SK-N-SH treated with all-trans-retinoic acid at 6 μM for 48 hours (cell line): ENCODE data around the gene CUL7.
"Not testable (repeated sequence)": the region's sequence is repeated elsewhere in the genome, so short reads cannot be mapped to it uniquely, and the experiment has no call there.

Experiments used
- ATAC-seq: fragments of 200-7000 bp; cut with Tn5 transposase; 3 replicates; pipeline ENCODE4 v1.9.1; 2020; ENCODE audit warnings: mild to moderate bottlenecking, moderate library complexity
- ARNTL ChIP-seq: fragments of 450-650 bp; formaldehyde crosslinking; IDR thresholded peaks from 2 replicates; pipeline ENCODE4 v1.5.0; 2020; ENCODE audit warnings: low read depth, mild to moderate bottlenecking, moderate library complexity, borderline replicate concordance
- BACH2 ChIP-seq: fragments of 250-450 bp; sonication (Bioruptor Pico); IDR thresholded peaks from 2 replicates; pipeline ENCODE4 v1.9.0; 2021; ENCODE audit warnings: mild to moderate bottlenecking, borderline replicate concordance
- CSDC2 ChIP-seq: fragments of 250-450 bp; sonication (Bioruptor Pico); IDR thresholded peaks from 2 replicates; pipeline ENCODE4 v1.5.0; 2020; ENCODE audit warnings: mild to moderate bottlenecking, moderate library complexity
- CSRNP3 ChIP-seq: fragments of 250-450 bp; sonication (Bioruptor Pico); IDR thresholded peaks from 2 replicates; pipeline ENCODE4 v1.5.1; 2021; ENCODE audit warnings: mild to moderate bottlenecking, moderate library complexity
- ESRRG ChIP-seq: fragments of 250-450 bp; sonication (Bioruptor Pico); IDR thresholded peaks from 2 replicates; pipeline ENCODE4 v1.6.1; 2021; ENCODE audit warnings: mild to moderate bottlenecking
- GLIS3 ChIP-seq: fragments of 250-450 bp; sonication (Bioruptor Pico); IDR thresholded peaks from 2 replicates; pipeline ENCODE4 v1.5.0; 2020; ENCODE audit warnings: mild to moderate bottlenecking, moderate library complexity
- ISL1 ChIP-seq: fragments of 250-450 bp; sonication (Bioruptor Pico); IDR thresholded peaks from 2 replicates; pipeline ENCODE4 v2.1.2; 2022; ENCODE audit warnings: mild to moderate bottlenecking, moderate library complexity
- OSR1 ChIP-seq: fragments of 250-450 bp; sonication (Bioruptor Pico); IDR thresholded peaks from 2 replicates; pipeline ENCODE4 v1.8.0; 2022; ENCODE audit warnings: moderate library complexity, mild to moderate bottlenecking, inconsistent platforms
- POU6F1 ChIP-seq: fragments of 250-450 bp; sonication (Bioruptor Pico); IDR thresholded peaks from 2 replicates; pipeline ENCODE4 v1.8.0; 2021; ENCODE audit warnings: low read depth, mild to moderate bottlenecking, moderate library complexity, borderline replicate concordance
- PPARA ChIP-seq: fragments of 250-450 bp; sonication (Bioruptor Pico); IDR thresholded peaks from 2 replicates; pipeline ENCODE4 v1.5.0; 2020; ENCODE audit warnings: mild to moderate bottlenecking, borderline replicate concordance
- RARB ChIP-seq: fragments of 250-450 bp; sonication (Bioruptor Pico); IDR thresholded peaks from 2 replicates; pipeline ENCODE4 v1.8.0; 2021; ENCODE audit warnings: mild to moderate bottlenecking, moderate library complexity
- SNAI2 ChIP-seq: fragments of 250-450 bp; sonication (Bioruptor Pico); IDR thresholded peaks from 2 replicates; pipeline ENCODE4 v1.5.0; 2020; ENCODE audit warnings: mild to moderate bottlenecking, moderate library complexity
- TCF4 ChIP-seq: fragments of 250-450 bp; sonication (Bioruptor Pico); IDR thresholded peaks from 2 replicates; pipeline ENCODE4 v1.8.0; 2021; ENCODE audit warnings: mild to moderate bottlenecking, moderate library complexity, borderline replicate concordance
- TOX ChIP-seq: fragments of 250-450 bp; sonication (Bioruptor Pico); IDR thresholded peaks from 2 replicates; pipeline ENCODE4 v1.8.0; 2021; ENCODE audit warnings: mild to moderate bottlenecking, moderate library complexity, borderline replicate concordance
- ZC3H10 ChIP-seq: fragments of 250-450 bp; sonication (Bioruptor Pico); IDR thresholded peaks from 2 replicates; pipeline ENCODE4 v1.5.1; 2021; ENCODE audit warnings: mild to moderate bottlenecking, moderate library complexity
- ZFP3 ChIP-seq: fragments of 250-450 bp; sonication (Bioruptor Pico); IDR thresholded peaks from 2 replicates; pipeline ENCODE4 v1.5.0; 2020; ENCODE audit warnings: mild to moderate bottlenecking, moderate library complexity
- ZFP30 ChIP-seq: fragments of 450-650 bp; formaldehyde crosslinking; IDR thresholded peaks from 2 replicates; pipeline ENCODE4 v1.5.0; 2022; ENCODE audit warnings: mild to moderate bottlenecking, moderate library complexity
- ZNF565 ChIP-seq: fragments of 450-650 bp; formaldehyde crosslinking; conservative IDR thresholded peaks from 2 replicates; pipeline ENCODE4 v1.5.0; 2020; ENCODE audit warnings: low read depth, mild to moderate bottlenecking, moderate library complexity
- ZNF70 ChIP-seq: fragments of 450-650 bp; formaldehyde crosslinking; IDR thresholded peaks from 2 replicates; pipeline ENCODE4 v1.5.0; 2020; ENCODE audit warnings: mild to moderate bottlenecking, moderate library complexity
- TF ChIP-seq, protein P1 (sequence below): fragments of 250-450 bp; sonication (Bioruptor Pico); IDR thresholded peaks from 2 replicates; pipeline ENCODE4 v1.5.0; 2020; ENCODE audit warnings: mild to moderate bottlenecking, moderate library complexity
- TF ChIP-seq, protein P2 (sequence below): fragments of 250-450 bp; sonication (Bioruptor Pico); IDR thresholded peaks from 2 replicates; pipeline ENCODE4 v1.8.0; 2020; ENCODE audit warnings: mild to moderate bottlenecking, moderate library complexity, borderline replicate concordance

The CUL7 gene

DNA sequence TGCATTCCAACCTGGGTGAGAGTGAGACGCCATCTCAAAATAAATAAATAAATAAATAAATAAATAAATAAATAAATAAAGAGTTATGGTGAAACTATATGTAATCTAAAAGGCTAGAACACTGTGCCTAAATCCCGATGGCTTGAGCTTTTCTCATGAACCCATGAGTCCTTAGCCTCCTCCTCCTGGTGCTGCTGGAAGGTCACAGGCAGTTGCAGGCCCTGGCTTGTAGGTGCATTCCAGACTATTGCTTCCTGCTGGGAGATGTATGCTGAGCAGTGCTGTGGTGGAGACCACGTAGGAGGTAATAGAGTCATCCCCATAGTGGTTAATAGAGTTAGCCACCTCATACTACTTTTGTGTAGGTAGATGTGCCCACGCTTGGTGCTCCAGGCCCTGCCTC is 35.0 kb upstream of the CUL7 start:
- TF ChIP-seq ZFP3 (no peak), ISL1 (CRISPR knock-in tag) (no peak), TCF4 (CRISPR knock-in tag) (no peak), CSRNP3 (CRISPR knock-in tag) (no peak)
- no peak for ATAC-seq

- no peak for ATAC-seq
- TF ChIP-seq ZNF565 (CRISPR knock-in tag) (no peak), TOX (CRISPR knock-in tag) (no peak), RARB (CRISPR knock-in tag) (no peak), GLIS3 (no peak), ZFP30 (CRISPR knock-in tag) (no peak), BACH2 (CRISPR knock-in tag) (no peak)
- TF ChIP-seq, protein P1, sequence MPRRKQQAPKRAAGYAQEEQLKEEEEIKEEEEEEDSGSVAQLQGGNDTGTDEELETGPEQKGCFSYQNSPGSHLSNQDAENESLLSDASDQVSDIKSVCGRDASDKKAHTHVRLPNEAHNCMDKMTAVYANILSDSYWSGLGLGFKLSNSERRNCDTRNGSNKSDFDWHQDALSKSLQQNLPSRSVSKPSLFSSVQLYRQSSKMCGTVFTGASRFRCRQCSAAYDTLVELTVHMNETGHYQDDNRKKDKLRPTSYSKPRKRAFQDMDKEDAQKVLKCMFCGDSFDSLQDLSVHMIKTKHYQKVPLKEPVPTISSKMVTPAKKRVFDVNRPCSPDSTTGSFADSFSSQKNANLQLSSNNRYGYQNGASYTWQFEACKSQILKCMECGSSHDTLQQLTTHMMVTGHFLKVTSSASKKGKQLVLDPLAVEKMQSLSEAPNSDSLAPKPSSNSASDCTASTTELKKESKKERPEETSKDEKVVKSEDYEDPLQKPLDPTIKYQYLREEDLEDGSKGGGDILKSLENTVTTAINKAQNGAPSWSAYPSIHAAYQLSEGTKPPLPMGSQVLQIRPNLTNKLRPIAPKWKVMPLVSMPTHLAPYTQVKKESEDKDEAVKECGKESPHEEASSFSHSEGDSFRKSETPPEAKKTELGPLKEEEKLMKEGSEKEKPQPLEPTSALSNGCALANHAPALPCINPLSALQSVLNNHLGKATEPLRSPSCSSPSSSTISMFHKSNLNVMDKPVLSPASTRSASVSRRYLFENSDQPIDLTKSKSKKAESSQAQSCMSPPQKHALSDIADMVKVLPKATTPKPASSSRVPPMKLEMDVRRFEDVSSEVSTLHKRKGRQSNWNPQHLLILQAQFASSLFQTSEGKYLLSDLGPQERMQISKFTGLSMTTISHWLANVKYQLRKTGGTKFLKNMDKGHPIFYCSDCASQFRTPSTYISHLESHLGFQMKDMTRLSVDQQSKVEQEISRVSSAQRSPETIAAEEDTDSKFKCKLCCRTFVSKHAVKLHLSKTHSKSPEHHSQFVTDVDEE (CRISPR knock-in tag), result no peak
Observed at GRCh38 chr6:43086022-43086658, 32.5 kb upstream of the CUL7 start.

- no peak for TF ChIP-seq POU6F1 (CRISPR knock-in tag)
- TF ChIP-seq, protein P2, sequence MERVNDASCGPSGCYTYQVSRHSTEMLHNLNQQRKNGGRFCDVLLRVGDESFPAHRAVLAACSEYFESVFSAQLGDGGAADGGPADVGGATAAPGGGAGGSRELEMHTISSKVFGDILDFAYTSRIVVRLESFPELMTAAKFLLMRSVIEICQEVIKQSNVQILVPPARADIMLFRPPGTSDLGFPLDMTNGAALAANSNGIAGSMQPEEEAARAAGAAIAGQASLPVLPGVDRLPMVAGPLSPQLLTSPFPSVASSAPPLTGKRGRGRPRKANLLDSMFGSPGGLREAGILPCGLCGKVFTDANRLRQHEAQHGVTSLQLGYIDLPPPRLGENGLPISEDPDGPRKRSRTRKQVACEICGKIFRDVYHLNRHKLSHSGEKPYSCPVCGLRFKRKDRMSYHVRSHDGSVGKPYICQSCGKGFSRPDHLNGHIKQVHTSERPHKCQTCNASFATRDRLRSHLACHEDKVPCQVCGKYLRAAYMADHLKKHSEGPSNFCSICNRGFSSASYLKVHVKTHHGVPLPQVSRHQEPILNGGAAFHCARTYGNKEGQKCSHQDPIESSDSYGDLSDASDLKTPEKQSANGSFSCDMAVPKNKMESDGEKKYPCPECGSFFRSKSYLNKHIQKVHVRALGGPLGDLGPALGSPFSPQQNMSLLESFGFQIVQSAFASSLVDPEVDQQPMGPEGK (CRISPR knock-in tag), result no peak
- no peak for TF ChIP-seq ZNF70 (CRISPR knock-in tag)
- TF ChIP-seq OSR1 (CRISPR knock-in tag), result no peak
- no peak for TF ChIP-seq PPARA (CRISPR knock-in tag)
- TF ChIP-seq ISL1 (CRISPR knock-in tag), result no peak
- TF ChIP-seq ZFP3, result no peak
- no peak for ATAC-seq
Observed at GRCh38 chr6:43082806-43083655, 29.4 kb upstream of the CUL7 start.

DNA sequence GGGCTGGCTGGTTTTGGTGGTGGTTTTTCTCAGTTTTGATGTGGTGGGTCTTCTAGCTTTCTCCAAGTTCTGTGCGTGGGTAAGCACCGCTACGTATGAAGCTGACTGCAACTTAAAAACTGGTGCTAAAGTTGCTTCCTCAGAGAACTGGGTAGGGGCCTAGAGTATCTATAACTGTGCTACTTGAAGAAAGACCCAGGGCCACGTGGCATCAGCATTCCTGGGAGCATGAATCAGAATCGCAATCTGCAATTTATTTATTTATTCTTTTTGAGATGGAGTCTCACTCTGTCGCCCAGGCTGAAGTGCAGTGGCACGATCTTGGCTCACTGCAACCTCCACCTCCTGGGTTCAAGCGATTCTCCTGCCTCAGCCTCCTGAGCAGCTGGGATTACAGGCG is 28.3 kb upstream of the CUL7 start:
- not testable (repeated sequence) for ATAC-seq

DNA sequence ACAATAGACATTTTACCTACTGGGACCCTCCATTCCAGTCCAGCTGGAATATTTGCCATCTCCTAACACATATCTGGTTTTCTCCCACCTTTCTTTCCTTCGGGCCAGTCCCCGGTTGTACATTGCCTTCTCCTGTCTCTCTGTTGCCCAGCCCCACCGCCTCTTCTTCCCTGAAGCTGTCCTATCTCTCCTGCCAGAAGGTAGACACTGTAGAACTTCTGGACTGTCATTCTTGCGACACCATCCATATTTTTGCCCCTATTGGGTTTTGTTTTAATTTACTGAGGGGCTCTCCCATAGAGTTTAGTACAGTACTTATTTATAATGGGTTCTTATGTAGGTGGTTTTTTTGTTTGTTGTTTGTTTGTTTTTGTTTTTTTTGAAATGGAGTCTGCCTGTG is 27.4 kb upstream of the CUL7 start:
- ATAC-seq, result no peak
- no peak for TF ChIP-seq TCF4 (CRISPR knock-in tag)
- no peak for TF ChIP-seq GLIS3
- no peak for TF ChIP-seq SNAI2 (CRISPR knock-in tag)
- no peak for TF ChIP-seq ZNF70 (CRISPR knock-in tag)
- TF ChIP-seq CSRNP3 (CRISPR knock-in tag), result no peak
- no peak for TF ChIP-seq BACH2 (CRISPR knock-in tag)
- no peak for TF ChIP-seq POU6F1 (CRISPR knock-in tag)
- TF ChIP-seq CSDC2 (CRISPR knock-in tag), result no peak
- TF ChIP-seq ESRRG (CRISPR knock-in tag), result no peak
- TF ChIP-seq TOX (CRISPR knock-in tag), result no peak
- TF ChIP-seq ARNTL (CRISPR knock-in tag), result no peak
- no peak for TF ChIP-seq ZC3H10
- TF ChIP-seq ZFP3, result no peak
